Esophagus mucosa (tissue), 1 donor: Measurements from ENCODE around the gene ZNF593. TPM values are rescaled to one million over a fixed set of nuclear protein-coding genes. Genes with fewer than 3 reads are reported as not detected.

Experiments
- ATAC-seq: fragments of 200-7000 bp; cut with Tn5 transposase; one replicate; pipeline ENCODE4 v1.9.1; 2020
- total RNA-seq: library from RNA; stranded (reverse); gene quantifications from one replicate; pipeline ENCODE4 v1.2.4, GENCODE V29; 2023
- donor health status: DM: yes; HTN: yes; CAD: no.

Gene ZNF593
- total RNA-seq, 1 donor from 2014 or later: 37.9 TPM

GRCh38 chr1:26153966-26154532, 15.7 kb upstream of the ZNF593 start:
- no peak for ATAC-seq

GRCh38 chr1:26154750-26155149, 15.0 kb upstream of the ZNF593 start:
- ATAC-seq: peak; percentile 28

- peak; percentile 22 for ATAC-seq
Measured at GRCh38 chr1:26155370-26156284, 14.1 kb upstream of the ZNF593 start.

- no peak for ATAC-seq
Measured at GRCh38 chr1:26156285-26157038, 13.2 kb upstream of the ZNF593 start.

- ATAC-seq: no peak
Measured at GRCh38 chr1:26158271-26158907, 11.3 kb upstream of the ZNF593 start.

DNA sequence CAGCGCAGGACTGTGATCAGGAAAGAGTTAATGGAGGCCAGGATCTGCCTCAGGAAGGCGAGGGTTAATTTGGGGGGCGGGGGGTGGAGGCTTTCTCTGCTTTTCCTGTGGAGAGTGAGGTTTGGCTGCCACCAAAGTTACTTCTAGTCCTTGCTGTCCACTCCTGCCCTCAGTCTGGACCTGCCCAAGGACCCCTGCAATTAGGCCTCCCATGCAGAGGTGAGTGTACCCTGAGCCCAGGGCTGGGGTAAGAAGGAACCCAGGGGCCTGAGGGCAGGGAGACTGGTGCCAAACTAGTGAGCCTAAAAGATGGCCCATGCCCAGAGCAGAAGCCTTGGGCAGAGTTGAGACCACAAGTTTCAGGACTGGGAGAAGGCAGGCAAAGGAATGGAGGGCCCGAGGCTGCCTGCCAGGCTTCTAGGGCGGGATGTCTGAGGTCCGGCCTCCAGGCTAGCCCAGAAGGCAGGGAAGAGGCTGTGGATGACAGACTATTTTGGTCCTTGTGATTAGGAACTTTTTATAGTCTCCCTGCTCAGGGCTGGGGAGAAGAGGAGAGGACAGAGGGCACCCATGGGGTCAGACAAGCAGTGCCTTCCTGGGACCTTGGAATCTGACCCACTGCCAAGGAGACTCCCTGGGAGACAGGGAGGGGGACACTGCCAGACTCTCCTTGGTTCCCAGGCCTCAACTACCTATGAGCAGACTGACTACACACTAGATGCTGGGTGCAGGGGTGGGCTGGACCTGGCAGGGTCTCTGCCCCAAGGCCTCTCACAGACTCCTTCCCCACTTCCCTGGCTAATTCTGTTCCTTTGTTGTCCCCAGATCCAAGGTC, 10.6 kb upstream of the ZNF593 start, which contains the start of gene FAM110D:
TSS of gene FAM110D (plus strand) at position 172 of the 835 bp plus-strand sequence. CDS start 2,213 bp downstream, outside the sequence.
- ATAC-seq: no peak

- ATAC-seq: no peak
Measured at GRCh38 chr1:26159743-26160039, 10.0 kb upstream of the ZNF593 start.

GRCh38 chr1:26160527-26161414, 8.9 kb upstream of the ZNF593 start:
- no peak for ATAC-seq

DNA sequence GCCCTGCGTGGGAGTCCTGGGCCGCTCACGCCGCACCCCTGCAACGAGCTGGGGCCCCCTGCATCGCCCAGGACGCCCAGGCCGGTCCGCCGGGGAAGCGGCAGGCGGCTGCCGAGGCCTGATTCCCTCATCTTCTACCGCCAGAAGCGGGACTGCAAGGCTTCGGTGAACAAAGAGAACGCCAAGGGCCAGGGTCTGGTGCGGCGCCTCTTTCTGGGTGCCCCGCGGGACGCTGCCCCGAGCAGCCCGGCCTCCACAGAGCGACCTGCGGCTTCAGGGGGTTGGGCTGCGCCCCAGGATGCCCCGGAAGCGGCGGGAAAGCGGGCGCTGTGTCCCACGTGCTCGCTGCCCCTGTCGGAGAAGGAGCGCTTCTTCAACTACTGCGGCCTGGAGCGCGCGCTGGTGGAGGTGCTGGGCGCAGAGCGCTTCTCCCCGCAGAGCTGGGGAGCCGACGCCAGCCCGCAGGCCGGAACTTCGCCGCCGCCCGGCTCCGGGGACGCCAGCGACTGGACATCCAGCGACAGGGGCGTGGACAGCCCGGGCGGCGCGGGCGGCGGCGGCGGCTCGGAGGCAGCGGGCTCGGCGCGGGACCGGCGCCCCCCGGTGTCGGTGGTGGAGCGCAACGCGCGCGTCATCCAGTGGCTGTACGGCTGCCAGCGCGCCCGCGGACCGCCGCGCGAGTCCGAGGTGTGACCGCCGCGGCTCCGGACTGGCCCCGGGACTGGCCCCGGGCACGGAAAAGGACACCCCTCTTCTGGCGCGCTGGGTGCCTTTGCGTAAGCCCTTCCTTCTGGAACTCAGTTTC, 8.1 kb upstream of the ZNF593 start:
- peak; percentile 36 for ATAC-seq

- no peak for ATAC-seq
Measured at GRCh38 chr1:26162220-26162709, 7.4 kb upstream of the ZNF593 start.

GRCh38 chr1:26163684-26164035, 6.0 kb upstream of the ZNF593 start:
- ATAC-seq: no peak

DNA sequence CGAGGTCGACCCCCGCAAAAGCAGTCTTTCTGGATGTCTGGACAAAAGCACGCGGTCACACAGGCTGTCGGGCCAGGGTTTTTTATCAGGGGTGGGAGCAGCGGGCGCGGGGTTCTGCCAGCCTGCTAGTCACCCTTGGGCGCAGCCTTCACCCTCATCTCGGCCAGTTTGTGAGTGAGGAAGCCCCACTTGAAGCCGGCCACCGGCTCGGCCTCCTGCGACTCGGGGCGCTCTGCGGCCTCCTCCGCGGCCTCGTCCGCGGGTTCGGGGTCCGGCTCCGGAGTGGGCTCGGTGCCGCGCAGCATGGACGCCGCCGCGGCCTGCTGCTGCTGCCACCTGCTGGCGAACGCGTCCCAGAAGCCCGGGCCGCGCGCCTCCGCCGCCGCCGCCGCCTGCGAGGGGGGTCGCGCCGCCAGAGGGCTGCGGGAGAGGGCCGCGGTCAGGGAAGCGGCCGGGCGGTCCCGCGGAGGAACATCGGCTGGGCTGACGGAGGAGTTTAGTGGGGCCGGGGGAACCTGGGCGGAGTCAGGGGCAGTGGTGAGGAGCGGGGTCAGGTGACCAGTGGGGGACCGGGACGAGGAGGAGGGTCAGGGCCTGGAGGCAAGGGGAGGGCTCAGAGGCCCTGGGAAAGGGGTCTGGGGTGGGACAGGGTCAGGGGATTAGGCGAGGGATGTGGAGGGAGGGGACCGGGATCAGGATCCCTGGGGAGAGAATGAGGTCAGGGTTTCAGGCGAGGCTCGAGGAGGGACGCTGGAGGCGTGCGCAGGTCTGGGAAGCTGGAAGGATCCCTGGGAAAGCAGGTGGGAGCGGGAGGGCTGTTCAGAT, 5.5 kb upstream of the ZNF593 start:
- ATAC-seq: peak; percentile 34

- no peak for ATAC-seq
Measured at GRCh38 chr1:26164861-26165842, 4.6 kb upstream of the ZNF593 start.

DNA sequence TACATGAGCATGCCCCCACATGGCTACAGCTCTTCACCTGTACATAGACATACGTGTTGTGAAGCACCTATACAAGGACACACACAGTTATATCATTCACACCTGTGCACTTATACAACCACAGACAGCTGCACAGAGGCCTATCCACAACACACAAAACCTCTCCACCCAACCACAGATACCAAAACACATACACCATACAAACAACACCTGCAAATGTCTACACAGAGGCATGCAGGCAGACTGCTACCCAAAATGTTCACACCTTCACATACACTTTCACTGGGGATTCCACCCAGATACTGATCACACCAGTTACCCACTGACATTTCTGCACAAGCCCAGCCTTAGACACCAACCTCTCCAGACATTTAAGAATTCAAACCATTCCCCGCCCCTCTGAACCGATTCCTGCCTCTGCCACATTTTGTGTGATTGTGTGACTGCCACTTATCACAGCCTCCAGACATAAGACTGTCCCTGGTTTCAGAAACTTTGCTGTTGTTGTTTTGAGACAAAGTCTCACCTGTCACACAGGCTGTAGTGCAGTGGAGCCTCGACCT, 2.9 kb upstream of the ZNF593 start:
- ATAC-seq: no peak

DNA sequence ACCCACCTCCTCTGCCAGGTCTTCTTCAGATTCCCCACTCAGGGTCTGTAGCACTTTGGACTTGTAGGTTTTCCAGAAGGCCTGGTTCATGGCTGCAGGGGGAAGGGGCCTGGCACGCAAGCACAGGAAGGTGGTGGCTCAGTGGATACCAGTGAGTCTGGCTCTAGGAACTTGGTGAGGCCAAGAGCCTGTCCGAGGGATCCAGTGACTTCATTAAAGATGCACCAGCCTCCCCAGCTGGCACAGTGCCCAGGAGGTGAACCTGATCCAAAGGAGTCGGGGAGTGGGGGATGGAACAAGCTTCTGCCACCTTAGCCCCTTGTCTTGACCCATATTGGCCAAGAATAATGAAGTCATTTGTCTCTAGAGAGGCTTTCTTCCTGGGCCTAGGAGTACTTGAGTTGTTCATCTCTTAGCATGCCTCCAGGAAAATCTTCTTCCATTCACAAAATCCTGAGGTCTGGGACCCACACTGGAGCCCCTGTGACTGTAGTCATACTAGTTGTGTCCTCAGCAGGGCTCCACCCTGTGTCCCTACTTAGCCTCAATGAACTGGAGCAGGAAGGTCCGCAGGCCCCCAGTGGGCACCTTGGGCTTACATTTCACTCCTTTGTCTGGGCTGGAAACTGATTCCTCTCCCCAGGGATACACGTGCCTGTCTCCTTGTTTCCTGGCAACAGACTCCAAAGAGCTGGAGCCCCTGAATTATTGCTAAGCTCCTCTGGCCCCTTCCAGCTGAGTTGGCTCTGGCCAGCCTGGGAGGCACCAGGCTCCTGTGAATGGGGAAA, 1.1 kb upstream of the ZNF593 start, which contains the start of gene C1orf232:
TSS of gene C1orf232 (minus strand) at position 554 of the 788 bp plus-strand sequence. CDS start at position 90, 464 bp downstream.
- no peak for ATAC-seq

GRCh38 chr1:26169198-26169554, 532 bp upstream of the ZNF593 start:
- ATAC-seq: no peak

- ATAC-seq: peak; percentile 6
Measured at GRCh38 chr1:26170472-26170821, 739 bp downstream of the ZNF593 start.
